Left forelimb (tissue), 1 donor: Measurements from ENCODE around the gene CLDND1.

ENCODE experiments used
- DNase-seq: peaks from one replicate; pipeline ENCODE4 v3.0.0-alpha.2; 2018; ENCODE audit warnings: low spot score

The CLDND1 gene

DNA sequence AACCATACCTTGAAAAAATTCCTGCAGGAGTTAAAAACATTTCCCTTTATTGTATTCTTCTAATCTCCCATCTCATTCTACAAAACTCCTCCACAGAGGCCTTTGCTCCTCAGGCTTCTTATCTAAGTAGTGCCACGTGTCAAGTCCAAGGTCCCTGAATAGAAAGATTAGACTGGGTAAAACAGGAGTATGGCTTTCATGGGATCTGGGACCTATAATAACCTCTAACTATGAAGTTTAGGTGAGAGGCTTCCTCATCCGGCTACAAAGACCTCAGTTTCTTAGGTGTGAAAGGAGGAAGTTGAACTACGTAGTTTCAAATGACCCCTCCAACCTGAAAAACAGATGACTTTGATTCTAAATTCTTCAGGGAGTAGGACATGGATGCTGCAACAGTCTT is 29.1 kb upstream of the CLDND1 start:
- DNase-seq: no peak

DNA sequence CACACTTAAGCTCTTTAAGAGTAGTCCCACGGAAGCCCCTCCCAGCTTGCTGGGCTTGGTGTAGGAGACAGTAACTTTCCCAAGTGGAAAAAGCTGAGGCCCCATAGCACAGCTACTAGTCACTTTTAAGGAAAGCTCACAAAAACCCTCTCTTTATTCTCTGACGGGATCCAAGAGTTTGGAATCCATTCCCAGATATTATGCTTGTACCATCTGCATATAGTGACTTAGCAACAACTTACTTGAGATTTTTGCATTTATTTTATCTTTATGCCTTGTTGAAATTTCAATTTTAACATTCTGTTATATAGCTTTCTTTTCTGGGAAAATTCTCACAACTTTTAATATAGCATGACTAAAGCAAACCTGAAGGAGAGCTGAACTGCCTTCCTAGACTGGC is 28.5 kb upstream of the CLDND1 start:
- DNase-seq: no peak

DNA sequence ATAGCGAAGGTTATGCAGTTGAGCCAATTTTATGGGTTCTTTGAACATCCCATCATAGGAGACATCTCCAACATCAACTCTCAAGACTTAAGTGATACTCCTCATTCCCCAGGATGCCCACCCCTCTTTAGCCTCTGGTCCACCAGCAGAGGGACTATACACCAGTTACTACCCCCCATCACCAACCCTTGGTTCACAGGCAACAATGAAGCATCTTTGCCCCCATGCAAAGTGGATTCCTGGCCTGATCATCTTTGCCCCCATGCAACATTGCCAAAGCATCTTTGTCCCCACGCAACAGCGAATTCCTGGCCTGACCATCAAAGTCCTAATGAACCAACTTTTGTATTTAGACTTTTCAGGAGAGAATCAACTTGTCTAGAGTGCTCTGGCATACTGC is 28.1 kb upstream of the CLDND1 start:
- no peak for DNase-seq

DNA sequence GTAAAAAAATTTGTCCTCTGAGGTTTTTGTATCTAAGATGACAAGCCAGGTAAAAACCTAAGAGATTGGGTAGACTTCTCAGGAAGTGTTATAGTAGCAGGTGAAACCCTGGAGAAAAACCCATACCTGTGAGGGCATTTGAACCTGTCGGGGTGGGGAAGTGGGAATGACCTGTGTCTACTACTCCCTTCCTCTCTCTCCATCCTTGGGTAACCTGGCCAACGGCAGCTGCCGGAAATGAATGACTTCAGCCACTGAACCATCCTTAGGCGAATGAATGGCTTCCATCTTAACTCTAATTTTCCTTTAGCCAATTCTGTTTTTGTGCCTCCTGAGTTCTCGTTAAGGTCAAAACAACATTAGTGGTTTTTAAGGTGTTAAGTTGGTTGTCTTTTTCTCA is 25.8 kb upstream of the CLDND1 start:
- no peak for DNase-seq

DNA sequence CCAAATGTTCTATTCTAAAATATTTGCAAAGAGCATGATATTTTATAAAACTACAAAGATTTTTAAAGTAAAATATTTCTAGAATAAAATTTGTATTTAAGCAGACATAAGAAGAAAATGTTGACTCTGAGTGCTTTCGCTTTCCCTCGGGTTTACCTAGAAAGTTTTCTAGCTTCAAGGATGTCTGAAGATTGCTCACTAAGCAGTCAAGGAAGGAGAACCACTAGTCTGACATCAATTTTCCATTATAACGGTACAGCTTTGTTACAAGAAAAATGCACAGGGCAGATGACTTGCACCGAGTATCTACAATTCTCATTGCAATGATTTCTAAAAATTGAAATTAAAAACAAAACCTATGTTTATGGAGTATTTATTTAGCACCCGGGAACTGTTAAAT is 23.2 kb upstream of the CLDND1 start:
- no peak for DNase-seq

DNA sequence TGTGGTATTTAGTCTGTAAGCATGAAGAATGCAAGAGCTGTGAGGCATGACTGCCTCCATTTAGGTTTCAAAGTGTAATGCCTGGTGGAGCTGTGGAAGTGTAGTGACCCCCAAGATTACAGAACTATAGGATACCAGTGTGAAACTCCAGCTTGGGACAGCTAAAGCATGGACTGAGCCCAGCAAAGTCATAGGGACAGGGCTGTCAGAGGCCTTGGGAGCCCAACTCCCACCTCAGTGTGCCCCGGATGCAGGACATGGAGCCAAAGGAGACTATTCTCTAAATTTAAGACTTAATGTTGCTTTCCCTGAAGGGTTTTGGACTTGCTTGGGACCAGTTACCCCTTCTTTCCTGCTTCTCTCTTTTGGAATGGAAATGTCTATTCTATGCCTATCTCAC is 19.9 kb upstream of the CLDND1 start:
- DNase-seq: no peak

DNA sequence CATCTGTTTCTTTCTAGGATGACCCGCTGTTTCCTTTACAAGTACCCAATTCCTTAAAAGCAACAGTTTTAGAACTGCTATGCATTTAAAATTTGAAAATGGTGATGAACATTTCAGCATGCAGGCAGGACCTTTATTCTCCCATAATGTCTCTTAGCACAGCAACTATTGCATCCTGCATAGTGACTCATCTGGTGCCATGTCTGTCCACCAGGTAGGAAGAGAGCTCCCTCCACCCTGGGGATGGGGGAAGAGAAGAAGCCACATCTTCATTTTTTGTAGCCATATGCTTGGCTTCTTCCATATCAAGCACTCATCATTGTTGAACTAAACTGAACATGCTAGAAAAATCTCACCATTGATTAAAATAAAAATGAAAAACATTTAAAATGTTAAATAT is 19.0 kb upstream of the CLDND1 start:
- no peak for DNase-seq

DNA sequence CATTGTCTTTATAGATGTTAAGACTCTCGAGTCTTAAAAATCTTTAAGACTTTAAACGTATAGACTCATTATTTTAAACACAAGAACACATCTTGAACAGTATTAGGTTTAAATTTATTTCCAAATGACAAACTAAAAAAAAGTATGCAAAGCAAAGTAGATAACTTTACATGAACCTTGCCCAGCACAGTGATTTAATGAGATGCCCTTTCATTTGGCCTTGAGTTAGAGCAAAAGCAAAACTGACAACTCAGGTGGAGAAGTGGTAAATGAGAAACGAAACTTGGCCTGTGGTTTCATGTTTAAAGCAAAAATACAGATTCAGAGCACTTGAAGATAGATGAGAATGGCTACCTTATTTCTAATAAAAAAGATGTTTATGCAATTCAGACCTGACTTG is 17.6 kb upstream of the CLDND1 start:
- DNase-seq: no peak

DNA sequence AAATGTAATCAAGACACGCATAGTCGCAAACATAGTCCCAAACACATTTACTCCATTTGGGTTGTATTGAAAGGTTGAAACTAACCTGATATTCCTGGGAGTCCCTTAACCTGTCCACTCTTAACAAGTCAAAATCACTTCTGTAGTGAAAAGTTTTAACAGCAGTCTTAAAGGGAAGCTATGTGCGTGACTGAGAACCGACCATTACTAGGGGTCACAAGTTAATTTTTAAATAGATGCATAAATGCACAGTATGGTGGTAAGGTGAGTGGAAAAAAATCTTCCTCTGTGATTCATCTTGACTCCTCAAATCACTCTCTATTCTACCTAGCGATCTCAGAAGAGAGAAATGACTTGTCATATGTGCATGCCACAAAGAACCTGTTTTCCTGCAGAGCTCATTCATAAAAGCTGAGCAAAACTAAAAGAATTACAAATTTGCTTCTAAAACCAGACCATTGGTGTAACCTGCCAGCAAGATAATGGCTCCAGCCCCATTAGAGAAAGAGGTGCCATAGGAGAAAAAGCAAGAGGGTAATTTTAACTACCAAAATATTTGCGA is 13.8 kb upstream of the CLDND1 start:
- no peak for DNase-seq

DNA sequence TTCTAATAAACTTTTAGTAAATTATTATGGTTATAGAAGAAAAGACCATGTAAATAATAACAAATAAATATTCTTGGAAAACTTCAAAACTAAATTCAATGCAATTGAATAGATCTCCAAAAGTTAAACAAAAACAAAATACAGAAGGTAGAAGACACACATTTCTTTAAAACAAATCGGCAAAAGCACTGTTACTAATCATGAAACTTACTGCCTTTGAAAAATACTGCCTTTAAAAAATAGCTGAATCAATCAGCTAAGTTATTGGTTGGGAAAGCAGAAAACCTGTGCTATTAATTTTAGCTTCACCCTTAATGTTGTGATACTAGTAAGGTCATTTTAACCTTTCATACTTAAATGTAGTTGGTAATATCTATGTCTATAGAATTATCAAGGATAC is 12.0 kb upstream of the CLDND1 start:
- no peak for DNase-seq

DNA sequence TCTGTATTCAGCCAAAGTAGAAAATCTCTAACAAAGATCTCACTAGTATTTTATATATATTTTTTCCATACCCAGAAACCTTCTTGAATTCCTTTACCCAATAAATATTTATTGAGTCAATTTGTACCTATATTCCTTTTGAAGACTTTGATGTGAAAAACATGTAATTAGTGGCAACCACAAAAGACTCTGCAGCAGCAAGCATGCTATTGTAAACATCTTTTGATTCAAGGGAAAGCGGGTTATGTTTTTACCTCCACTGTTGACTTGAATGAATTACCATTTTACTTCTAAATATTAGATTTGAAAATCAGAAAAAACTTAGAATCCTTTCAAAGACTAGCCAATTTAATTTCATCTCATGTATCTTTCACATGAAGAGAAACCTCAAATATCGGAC is 11.5 kb upstream of the CLDND1 start:
- no peak for DNase-seq

DNA sequence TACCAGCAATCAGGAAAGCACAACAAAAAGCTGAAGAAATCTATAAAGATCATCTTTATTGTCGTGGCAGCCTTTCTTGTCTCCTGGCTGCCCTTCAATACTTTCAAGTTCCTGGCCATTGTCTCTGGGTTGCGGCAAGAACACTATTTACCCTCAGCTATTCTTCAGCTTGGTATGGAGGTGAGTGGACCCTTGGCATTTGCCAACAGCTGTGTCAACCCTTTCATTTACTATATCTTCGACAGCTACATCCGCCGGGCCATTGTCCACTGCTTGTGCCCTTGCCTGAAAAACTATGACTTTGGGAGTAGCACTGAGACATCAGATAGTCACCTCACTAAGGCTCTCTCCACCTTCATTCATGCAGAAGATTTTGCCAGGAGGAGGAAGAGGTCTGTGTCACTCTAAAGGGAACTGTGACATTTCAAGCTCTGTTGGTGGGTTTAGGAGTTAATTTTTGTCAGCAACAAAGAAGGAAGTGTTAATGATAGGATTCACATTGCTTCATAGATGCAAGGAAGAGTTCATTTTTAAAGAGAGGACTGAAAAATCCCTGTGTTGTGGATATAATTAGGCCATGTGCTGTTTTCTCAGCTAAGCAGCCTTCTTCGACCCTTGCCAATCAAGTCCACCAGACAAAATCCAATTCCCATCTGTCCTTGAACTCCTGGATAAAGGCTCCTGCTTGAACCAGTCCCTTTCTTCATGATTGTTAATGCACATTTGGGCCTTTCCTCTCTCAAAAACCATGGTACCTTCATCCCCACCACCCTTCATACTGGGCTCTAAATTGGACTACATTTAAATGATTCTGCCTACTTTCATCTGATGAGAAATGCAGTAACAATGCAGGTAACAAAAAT is 10.2 kb upstream of the CLDND1 start:
- no peak for DNase-seq

DNA sequence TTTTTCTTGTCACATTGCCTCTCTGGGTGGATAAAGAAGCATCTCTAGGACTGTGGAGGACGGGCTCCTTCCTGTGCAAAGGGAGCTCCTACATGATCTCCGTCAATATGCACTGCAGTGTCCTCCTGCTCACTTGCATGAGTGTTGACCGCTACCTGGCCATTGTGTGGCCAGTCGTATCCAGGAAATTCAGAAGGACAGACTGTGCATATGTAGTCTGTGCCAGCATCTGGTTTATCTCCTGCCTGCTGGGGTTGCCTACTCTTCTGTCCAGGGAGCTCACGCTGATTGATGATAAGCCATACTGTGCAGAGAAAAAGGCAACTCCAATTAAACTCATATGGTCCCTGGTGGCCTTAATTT is 9.6 kb upstream of the CLDND1 start:
- DNase-seq: no peak

DNA sequence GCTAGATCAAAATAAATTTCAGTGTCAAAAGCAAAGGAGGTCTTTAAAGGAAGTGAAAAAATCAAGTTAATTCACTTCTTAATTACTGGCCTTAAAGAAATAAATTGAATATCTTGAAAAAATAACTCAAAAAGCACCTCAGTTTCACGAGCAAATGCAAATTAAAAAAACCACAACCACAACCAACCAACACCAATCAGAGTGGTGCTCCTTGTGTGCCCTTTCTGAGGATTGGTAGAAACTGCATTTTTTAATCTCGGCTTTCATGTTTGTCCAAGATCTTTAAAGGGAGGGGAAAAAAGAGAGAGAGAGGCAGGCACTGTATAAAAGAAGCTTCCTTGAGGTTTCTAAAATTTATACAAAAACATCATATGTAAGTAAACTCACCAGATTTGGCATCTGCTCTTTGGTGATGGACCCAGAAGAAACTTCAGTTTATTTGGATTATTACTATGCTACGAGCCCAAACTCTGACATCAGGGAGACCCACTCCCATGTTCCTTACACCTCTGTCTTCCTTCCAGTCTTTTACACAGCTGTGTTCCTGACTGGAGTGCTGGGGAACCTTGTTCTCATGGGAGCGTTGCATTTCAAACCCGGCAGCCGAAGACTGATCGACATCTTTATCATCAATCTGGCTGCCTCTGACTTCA is 9.0 kb upstream of the CLDND1 start, which contains the start of gene GPR15:
Gene GPR15, plus strand, starts transcription at position 357 of the 653 bp plus-strand sequence. Its CDS starts 56 bp downstream, at position 413.
- DNase-seq: no peak

DNA sequence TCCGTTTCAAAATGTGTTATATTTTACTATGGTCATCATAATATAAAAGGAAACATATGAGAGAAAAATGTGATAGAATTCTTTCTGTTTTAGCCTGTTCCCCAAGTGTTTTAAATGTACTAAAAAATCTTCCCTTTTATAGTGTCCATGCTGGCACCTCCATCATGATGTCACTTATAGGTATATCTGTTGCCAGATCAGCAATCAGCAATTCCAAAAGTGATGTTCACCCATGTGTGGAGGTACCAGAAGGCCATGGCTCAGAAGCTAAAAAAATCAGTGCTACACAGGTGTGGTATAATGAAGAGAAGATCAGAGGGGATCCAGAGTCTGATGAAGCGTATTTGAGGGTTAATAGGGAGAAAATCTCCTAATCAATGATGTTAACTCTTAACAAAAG is 8.0 kb upstream of the CLDND1 start:
- DNase-seq: no peak

DNA sequence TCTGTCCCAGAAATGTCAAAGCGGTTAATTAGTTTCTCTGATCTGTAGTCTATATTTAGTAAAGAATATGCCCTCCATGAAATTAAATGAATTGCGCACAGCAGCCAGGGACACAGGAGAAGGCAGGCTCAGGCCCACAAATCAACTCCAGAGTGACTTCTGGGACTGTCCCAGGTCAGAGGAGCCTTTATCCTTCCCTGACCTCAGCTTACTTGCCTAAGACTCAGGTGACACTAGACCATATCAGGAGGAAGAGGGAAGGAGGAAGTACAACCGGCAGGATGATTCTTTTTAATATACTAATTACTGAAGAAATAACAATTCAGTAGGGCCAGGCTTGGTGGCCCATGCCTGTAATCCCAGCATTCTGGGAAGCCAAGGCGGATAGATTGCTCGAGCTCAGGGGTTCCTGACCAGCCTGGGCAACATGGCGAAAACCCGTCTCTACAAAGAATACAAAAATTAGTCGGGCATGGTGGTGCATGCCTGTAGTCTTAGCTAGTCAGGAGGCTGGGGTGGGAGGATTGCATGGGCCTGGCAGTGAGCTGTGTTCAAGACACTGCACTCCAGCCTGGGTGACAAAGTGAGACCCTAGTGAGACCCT is 7.3 kb upstream of the CLDND1 start:
- DNase-seq: no peak

DNA sequence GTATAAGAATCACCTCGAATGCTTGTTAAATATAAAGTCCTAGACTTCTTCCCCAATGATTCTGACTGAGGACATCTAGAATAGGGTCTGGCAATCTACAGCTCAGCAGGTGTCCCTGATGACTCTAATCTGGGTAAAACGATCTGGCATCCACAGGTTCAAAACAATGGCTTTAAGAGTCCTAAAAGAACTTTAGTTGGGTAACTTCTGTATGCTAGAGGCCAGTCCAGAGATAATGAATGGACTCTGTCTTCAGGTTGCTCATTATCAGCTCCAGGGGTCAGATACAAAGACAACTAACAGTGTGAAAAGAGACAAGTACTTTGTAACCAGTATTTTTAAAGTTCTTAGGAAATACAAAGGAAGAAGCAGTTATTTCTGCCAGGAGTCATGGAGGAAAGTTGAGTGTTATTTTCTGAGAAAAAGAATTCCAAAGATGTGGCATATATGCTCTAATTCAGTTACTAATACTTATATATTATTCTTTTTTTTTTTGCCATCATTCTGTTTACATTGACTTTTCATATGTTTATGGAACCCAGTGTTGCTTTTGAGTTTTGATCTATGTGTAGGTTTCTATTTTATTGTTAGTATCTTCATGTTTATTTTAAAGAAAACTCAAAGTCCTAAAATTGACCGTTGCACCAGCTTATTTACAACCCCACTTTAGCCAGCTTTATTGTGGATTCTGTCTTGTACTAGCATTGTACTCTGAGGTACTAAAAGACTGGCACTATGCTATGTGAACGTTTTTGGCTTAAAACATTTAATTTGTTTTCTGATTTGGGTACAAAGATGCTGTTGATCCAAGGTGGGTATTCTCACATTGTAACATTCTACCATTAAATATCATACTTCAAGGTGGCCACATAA is 6.0 kb upstream of the CLDND1 start:
- no peak for DNase-seq

DNA sequence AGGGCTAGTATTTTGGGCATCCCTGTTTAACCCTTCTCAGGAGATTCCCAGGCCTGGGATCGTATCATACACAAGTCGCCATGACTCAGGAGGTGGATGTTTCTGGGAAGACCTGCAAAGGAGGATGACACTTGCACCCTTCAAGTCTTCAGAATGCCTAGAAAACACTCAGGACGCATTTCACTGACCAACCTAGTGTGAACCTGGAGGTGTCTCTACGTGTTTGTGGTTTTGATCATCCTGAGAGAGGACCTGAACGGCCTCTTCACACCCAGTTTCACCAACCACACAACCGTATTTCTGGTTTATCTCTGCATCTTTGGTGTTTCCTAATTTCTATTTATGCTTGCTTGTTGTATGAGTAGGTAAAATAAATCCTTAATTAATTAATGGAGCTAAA is 2.8 kb upstream of the CLDND1 start:
- DNase-seq: no peak

DNA sequence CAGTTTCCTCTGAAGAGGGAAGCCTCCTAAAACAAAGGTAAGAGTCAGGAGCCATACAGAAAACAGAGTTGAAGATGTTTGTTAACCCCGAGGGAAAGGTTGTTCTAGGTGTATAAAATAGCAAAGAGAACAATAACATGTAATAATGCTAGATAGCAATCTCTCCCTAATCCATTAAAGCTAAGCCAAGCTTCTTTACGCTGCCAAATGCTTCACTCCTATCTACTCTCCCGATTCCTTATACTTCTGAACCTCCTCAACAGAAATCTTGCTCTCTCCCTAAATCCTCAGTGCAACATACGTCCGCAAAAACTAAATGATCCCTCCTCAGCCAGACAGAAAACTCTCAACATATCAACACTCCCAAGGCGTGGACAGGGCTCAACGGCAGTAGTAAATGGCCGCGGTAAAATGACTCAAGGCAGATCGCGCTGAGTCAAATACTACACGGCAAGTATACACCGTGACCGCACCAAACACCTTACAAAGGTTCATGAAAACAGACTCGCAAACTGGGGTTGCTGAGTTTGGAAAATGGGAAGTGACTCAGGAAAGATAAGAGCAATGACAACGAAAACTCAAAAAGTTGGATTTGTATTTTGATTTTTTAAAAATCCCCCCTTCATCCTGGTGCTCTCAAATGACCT is 682 bp downstream of the CLDND1 start:
- peak; percentile 68 for DNase-seq

DNA sequence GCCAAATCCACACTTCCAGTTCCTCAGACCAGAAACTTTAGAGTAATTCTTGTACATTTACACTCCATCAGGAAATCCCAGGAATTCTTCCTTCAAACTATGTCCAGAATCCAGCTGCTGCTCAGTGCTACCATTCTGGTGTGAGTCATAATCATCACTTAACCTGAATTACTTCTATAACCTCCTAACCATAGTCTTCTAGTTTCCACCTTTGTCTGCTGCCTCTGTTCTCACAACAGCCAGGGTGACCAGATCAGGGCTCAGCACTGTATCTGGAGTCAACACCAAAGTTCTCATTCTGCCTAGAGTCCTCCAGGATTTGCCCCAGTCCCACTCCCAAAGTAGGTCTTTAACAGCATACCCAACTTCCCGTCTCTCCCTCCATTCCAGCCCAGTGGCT is 3.4 kb downstream of the CLDND1 start:
- no peak for DNase-seq

DNA sequence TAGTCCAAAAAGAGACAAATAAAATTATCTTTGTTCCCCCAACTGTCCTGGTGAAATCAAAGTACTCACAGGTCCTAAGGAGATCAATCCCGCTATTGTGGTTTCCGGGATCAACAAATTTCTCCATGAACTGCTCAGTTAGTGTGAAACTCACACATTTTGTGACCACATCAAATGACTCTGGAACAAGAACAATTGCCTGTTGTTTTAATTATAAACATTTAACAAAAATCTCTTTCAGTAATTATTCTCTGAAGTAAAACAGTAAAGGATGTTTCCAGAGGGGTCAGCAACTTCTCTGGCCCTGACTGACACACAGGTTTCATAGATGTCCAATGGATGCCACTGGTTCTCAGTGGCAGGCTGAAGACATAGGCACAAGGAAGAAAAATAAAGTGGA is 3.9 kb downstream of the CLDND1 start:
- DNase-seq: no peak

DNA sequence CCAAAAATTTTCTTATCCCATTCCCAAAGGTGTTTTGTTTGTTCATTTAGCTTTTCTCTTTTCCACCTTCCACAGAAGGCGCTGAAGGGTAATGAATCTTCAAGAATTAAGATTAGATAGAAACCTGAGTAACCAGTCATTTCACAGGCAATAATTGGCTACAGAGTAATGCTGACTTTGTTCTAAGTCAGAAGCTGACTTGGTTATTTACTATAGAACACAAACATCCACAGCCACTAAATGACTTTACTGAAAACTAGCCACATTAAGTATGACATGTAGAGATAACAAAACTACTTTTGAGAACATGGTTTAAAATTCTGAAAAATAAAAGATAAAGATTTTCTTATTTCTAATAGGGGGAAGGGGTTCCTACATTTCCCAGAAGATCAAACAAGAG is 7.8 kb downstream of the CLDND1 start:
- DNase-seq: no peak
